ENCODE results near the gene LYSMD1. TPM values are rescaled to one million over a fixed set of nuclear protein-coding genes. Genes with fewer than 3 reads are reported as not detected.

LYSMD1 gene
- total and polyA plus RNA-seq, 2 donors (not counting 3 experiments of a cell fraction or from before 2014, with no cell fraction given): 1.7 to 8.2 TPM

DNA sequence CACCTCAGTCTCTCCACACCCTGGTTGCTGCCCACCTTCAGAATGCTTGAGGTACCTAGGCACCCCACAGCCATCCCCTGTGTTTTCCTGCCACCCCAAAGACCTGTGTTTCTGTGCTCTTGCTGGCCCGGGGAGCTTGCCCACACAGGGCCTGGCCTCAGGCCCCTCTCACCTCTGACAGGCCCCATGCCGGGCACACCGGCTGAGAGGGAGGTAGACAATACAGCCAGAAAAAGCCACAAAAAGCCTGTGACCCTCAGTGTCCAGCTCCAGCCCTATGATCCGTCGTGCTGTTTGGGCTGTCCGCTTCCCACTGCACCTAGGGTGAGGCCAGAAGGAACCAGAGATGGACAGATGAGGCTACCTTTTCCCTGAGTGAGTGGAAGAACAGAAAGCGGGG lies 30.7 kb downstream of the LYSMD1 start:
- no TSS peak for BruUV-seq (replicated peaks)
- ChIA-PET CTCF (interaction anchor here (0.6 to 6.6 kb wide), 6 partner anchors 13 to 45 kb away, joined by 3 to 53 read pairs (median 3); no protein-coding TSS in a partner anchor), POLR2A (no interaction called here)
- Histone ChIP-seq H3K4me2 (ENCODE audit: insufficient read depth, low read length) (no peak overlapping the region), H3K36me3 (ENCODE audit: control insufficient read depth in 2 of 2, extremely low read depth in 1 of 2, insufficient read depth in 2 of 2, low read length in 2 of 2) (peaks cover 2 to 57% of the 10 kb centered on the region in 2 experiments), H3K27me3 (ENCODE audit: control insufficient read depth in 2 of 2, insufficient read depth in 2 of 2, low read length in 2 of 2) (no peaks in the 10 kb centered on the region), H3K4me1 (ENCODE audit: control insufficient read depth, extremely low read depth, insufficient read depth, low read length) (peaks cover 6% of the 10 kb centered on the region), H2AFZ (ENCODE audit: low read depth, low read length) (no peak overlapping the region), H3K79me2 (ENCODE audit: control insufficient read depth, insufficient read depth, low read length) (no peaks in the 10 kb centered on the region), H3K9me1 (replicated peaks; ENCODE audit: control insufficient read depth, extremely low read depth, insufficient read depth, low read length) (no peaks in the 10 kb centered on the region), H4K20me1 (replicated peaks; ENCODE audit: control insufficient read depth, extremely low read depth, insufficient read depth, low read length) (no peaks in the 10 kb centered on the region), H3K9me3 (replicated peaks; ENCODE audit: control insufficient read depth, insufficient read depth, low read length) (no peaks in the 10 kb centered on the region), H3K27ac (ENCODE audit: insufficient read depth, low read depth, low read length) (no peak overlapping the region), H3K4me3 (replicated peaks in 1 of 3; ENCODE audit: insufficient read depth in 1 of 3, low read depth in 1 of 3, low read length in 3 of 3) (no peak overlapping the region), H3K9ac (replicated peaks; ENCODE audit: extremely low read depth, insufficient read depth, low read length) (no peak overlapping the region)
- intact Hi-C loops (cut with micrococcal nuclease): loop anchor here (1.0 kb wide), 1 partner anchor 9 kb away; no protein-coding TSS in a partner anchor
- no peak for TF ChIP-seq POLR2A (IDR thresholded peaks at IDR 0.05; ENCODE audit: low read depth, low read length)
- TF ChIP-seq FOS (IDR thresholded peaks at IDR 0.05; ENCODE audit: borderline replicate concordance, insufficient read depth, low read length): no peak
- no peak for TF ChIP-seq CTCF (IDR thresholded peaks at IDR 0.05; ENCODE audit: extremely low read depth in 1 of 2, insufficient read depth in 1 of 2, low read depth in 1 of 2, low read length in 2 of 2)
- TF ChIP-seq POLR2AphosphoS5 (IDR thresholded peaks at IDR 0.05; ENCODE audit: insufficient read depth, low read depth, low read length): no peak
- no peak for TF ChIP-seq JUN (IDR thresholded peaks at IDR 0.05; ENCODE audit: borderline replicate concordance, insufficient read depth, insufficient read length, low read depth)
- TF ChIP-seq GATA2 (IDR thresholded peaks at IDR 0.05; ENCODE audit: insufficient read depth, insufficient read length, low read depth, low read length): no peak
- TF ChIP-seq, protein P1, sequence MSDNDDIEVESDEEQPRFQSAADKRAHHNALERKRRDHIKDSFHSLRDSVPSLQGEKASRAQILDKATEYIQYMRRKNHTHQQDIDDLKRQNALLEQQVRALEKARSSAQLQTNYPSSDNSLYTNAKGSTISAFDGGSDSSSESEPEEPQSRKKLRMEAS (IDR thresholded peaks at IDR 0.05; ENCODE audit: insufficient read depth, insufficient read length): no peak
- TF ChIP-seq EZH2 (IDR thresholded peaks at IDR 0.05; ENCODE audit: borderline replicate concordance, low read depth, low read length, severe bottlenecking): no peak
- TF ChIP-seq MYC (IDR thresholded peaks at IDR 0.05; ENCODE audit: low read depth, low read length): no peak
- FAIRE-seq: no peak
- dilution Hi-C loops (cut with MboI; ENCODE audit: extremely low pct_ligation_motif_present, low sequenced_read_pairs): no loop called here
- DNase-seq (ENCODE audit: low read depth, low spot score): no peak
